ENCODE data around the gene NCAPD2.
"Not testable (repeated sequence)": the region's sequence is repeated elsewhere in the genome, so short reads cannot be mapped to it uniquely, and the experiment has no call there.

NCAPD2 gene

GRCh38 chr12:6548966-6549683, 55.2 kb downstream of the NCAPD2 start:
- no peak for DNase-seq (ENCODE audit: low spot score)

GRCh38 chr12:6549684-6550151, 55.8 kb downstream of the NCAPD2 start:
- DNase-seq (ENCODE audit: low spot score): no peak

- DNase-seq (ENCODE audit: low spot score): no peak
These were observed 56.6 kb downstream of the NCAPD2 start for GRCh38 chr12:6550294-6551062.

- DNase-seq (ENCODE audit: low spot score): no peak
These were observed 57.2 kb downstream of the NCAPD2 start for GRCh38 chr12:6551063-6551461.

GRCh38 chr12:6551496-6552139, 57.7 kb downstream of the NCAPD2 start:
- no peak for DNase-seq (ENCODE audit: low spot score)

- DNase-seq (ENCODE audit: low spot score): no peak
These were observed 58.2 kb downstream of the NCAPD2 start for GRCh38 chr12:6552140-6552551.

- no peak for DNase-seq (ENCODE audit: low spot score)
These were observed 59.4 kb downstream of the NCAPD2 start for GRCh38 chr12:6553051-6553868.

GRCh38 chr12:6554168-6555017, 60.5 kb downstream of the NCAPD2 start:
- no peak for DNase-seq (ENCODE audit: low spot score)

- no peak for DNase-seq (ENCODE audit: low spot score)
These were observed 61.3 kb downstream of the NCAPD2 start for GRCh38 chr12:6555018-6555691.

GRCh38 chr12:6556496-6556817, 62.6 kb downstream of the NCAPD2 start:
- not testable (repeated sequence) for DNase-seq (ENCODE audit: low spot score)

- no peak for DNase-seq (ENCODE audit: low spot score)
These were observed 63.0 kb downstream of the NCAPD2 start for GRCh38 chr12:6556857-6557256.

GRCh38 chr12:6558014-6558760, 64.3 kb downstream of the NCAPD2 start:
- DNase-seq (ENCODE audit: low spot score): not testable (repeated sequence)

- no peak for DNase-seq (ENCODE audit: low spot score)
These were observed 65.6 kb downstream of the NCAPD2 start for GRCh38 chr12:6559500-6559899.

GRCh38 chr12:6560501-6561205, 66.8 kb downstream of the NCAPD2 start:
- no peak for DNase-seq (ENCODE audit: low spot score)

GRCh38 chr12:6562881-6563280, 69.0 kb downstream of the NCAPD2 start:
- no peak for DNase-seq (ENCODE audit: low spot score)

- DNase-seq (ENCODE audit: low spot score): peak; percentile 24
These were observed 69.6 kb downstream of the NCAPD2 start for GRCh38 chr12:6563448-6564050.

GRCh38 chr12:6567112-6567670, 73.3 kb downstream of the NCAPD2 start:
- no peak for DNase-seq (ENCODE audit: low spot score)

- no peak for DNase-seq (ENCODE audit: low spot score)
These were observed 75.4 kb downstream of the NCAPD2 start for GRCh38 chr12:6569312-6569711.
